GM18907 (cell line): ENCODE measurements around the gene PGS1.
"Not testable (repeated sequence)": the region's sequence is repeated elsewhere in the genome, so short reads cannot be mapped to it uniquely, and the experiment has no call there.

Experiments used
- ATAC-seq: cut with Tn5 transposase; IDR thresholded peaks from one replicate; pipeline ENCODE4 v1.9.1; 2021; ENCODE audit warnings: mild to moderate bottlenecking, moderate library complexity; ENCODE audit not compliant: unreplicated experiment

Gene PGS1

DNA sequence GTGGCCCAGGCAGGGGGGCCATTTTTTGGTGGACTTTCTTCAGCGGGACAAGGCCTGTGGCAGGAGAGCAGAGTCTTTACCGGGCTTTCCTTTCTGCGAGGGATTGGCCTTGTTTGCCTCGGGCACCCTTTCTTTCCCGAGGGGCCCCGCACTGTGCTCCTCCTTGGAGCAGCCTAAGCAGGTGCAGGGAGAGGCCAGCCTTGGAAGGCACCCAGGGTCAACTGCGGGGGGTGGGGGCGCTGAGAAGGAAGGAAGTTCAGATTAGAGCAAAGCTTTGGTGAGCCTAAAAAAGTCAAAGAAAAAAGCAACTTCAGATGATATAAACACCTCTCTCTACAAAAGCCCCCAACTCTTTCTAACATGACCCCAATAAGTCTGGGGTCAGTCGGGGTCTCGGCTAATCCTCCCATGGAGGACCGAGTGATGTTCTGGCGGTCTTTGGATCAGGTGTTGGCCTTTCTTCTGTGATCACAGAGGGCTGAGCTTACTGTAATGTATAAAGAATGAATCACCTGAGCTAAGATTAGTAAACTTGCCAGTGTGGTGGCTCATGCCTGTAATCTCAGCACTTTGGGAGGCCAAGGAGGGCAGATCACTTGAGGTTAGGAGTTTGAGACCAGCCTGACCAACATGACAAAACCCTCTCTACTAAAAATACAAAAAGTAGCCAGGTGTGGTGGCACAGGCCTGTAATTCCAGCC, 63.0 kb downstream of the PGS1 start:
- ATAC-seq = no peak

DNA sequence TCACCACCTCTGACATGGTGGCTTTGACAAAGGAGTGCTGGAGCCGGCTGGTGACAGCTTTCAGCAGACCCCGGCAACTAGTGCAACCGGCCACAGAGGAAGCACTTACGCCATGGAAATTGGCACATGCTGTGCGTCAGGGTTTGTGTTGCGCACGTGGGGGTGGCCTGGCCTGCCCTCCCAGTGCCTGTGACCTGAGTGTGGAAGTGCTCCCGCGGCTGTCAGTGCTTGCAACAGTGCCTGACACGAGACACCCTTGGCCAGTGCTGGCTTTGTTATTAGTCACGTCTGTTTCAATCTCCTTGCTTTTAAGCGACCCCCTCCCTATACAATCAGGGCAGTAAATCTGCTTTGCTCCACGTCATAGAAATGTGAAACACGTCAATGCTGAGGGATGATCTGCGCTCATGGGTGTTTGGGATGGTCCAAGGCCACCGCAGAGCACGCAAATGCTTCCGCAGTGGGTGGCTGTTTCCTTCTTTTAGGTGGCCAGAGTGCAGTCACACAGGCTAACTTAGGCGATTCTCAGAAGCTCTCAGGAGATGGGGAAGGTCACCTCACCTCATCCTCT, 64.3 kb downstream of the PGS1 start:
- ATAC-seq = no peak

DNA sequence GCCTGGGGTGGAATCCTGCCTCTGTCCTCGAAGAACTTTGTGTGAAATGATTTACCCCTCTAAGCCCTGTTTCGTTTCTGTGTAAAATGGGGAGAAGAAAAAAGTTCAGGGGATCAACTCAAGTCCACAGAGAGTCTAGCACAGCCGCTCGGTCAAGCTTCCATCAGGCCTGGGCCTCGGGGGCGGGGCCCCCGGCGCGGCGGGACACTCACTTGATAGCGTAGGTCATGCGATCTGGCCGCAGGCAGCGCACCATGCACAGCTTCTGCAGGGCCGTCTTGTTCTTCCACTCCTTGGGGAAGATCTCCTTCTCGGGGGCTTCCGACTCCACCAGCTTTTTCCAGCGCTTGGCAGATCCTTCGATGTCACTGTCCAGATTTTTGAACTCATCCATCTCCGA, 65.9 kb downstream of the PGS1 start:
- no peak for ATAC-seq

DNA sequence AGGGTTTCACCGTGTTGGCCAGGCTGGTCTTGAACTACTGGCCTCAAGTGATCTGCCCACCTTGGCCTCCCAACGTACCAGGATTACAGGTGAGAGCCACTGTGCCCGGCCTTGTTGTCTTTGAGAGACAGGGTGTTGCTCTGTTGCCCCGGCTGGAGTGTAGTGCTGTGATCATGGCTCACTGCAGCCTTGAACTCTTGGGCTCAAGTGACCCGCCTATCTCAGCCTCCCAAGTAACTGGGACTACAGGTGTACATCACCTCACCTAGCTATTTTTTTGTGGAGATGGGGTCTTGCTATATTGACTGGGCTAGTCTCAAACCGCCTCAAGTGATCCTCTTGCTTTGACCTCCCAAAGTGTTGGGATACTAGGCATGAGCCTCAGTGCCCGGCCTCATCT, 68.4 kb downstream of the PGS1 start:
- ATAC-seq = no peak

DNA sequence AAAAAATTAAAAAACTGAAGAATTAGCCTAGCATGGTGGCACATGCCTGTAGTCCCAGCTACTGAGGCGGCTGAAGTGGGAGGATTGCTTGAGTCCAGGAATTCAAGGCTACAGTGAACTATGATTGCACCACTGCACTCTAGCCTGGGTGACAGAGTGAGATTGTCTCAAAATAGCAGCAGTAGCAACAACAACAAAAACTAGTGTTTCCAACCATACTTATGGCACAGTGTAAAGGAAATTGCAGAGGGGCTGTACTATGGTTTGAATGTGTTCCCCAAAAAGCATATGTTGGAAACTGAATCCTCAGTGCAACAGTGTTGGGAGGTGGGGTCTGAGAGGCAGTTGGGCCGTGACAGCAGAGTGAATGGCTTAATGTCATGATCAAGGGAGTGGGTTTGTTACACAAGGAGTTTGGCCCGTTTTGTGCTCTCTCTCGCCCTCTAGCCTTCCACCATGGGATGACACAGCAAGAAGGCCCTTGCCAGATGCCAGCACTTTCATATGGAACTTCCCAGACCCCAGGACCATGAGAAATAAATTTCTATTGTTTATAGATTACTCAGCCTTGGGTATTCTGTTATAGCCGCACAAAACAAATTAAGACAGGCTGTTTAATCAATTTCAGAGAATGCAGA, 70.0 kb downstream of the PGS1 start:
- ATAC-seq = no peak

DNA sequence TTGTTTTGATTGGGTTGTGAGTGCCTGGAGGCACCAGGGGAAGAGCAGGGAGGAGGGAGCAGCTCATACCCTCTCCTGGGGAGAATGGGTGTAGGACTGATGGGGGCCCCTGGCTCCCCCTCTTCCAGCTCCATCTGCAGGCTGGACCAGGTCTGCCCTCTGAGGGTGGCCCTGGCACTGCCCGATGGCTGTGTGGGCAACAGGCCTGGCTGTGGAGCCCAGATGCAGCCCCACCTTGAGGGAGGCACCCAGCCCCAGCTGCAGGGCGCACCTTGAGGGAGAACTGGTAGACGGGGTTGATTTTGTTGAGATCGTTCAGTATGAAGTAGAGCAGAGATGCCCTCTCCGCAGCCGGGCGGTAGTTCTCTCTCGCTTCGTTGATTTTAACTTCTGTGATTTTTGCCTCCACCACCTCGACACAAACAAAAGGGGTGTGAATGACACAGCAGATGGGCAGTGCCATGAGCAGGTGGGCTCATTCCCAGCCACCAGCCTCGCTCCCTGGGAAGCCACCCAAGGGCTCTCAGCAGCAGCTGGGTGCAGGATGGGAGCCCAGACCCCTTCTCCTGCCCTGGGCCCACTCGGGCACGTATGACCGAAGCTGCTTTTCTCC, 71.6 kb downstream of the PGS1 start:
- ATAC-seq = no peak

DNA sequence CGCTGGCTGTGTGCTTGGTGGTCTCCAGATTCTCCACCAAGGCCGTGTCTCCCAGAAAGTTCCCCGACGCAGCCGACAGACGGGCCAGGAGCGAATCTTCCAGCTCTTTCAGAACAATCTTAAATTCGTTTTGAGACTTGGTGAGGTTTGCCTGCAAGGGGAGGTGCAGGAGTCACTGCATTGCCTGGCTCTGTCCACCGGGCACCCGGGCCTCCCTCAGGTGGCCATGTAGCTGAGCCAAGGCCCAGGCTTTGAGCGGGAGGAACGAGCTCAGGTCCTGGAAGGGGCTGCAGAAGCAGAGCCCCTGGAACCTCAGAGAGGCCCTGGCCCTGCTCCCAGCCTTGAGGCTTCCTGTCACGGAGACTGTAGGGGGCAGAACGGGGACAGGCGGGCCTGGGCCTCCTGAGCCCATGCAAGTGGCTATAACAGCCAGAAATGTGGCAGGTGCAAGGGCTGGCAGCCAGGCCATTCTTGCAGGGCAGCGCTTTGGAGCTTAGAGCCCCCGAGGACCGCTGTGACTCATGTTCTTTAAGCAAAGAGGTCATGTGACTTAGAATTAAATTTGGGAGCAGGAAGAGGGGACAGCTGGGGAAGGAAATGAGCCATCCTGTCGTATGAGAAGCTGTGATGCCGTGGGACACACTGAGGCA, 72.4 kb downstream of the PGS1 start:
- ATAC-seq = no peak

DNA sequence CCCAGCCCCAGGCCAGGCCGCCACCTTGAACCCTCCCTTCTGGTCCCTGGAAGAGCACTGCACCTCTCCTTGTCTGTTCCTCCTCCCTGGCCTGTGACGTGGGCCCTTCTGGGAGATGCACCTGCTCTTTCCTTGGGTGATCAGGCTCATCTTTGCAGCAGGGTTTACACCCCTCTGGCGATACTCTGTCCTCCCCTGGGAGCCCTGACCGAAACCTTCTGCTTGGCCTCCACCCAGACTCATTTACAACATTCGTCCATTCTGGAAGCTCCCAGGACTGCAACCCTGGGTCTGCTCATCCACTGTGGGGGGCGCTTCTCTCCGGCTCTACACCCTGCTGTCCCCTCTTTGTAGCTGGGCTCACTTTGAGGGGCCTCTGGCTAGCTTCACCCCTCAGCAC, 73.3 kb downstream of the PGS1 start:
- ATAC-seq = no peak

DNA sequence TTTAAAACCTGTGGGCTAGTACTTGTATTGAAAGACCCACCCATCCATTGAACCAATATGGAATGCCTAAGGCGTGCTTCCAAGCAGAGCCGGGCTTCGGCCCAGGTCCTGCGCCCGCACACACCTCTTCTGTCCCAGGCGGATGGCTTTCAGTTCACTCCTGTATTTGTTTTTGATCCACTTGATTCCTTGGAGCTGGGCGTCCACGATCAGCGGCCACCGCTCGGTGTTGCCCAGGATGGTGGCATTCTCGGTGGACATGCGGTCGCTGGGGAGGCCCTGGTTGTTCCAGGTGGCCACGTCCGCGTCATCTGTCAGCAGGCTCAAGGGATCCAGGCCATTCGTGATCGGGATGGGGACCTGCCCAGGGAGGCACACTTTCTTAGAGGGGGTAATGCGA, 75.9 kb downstream of the PGS1 start:
- ATAC-seq = no peak

DNA sequence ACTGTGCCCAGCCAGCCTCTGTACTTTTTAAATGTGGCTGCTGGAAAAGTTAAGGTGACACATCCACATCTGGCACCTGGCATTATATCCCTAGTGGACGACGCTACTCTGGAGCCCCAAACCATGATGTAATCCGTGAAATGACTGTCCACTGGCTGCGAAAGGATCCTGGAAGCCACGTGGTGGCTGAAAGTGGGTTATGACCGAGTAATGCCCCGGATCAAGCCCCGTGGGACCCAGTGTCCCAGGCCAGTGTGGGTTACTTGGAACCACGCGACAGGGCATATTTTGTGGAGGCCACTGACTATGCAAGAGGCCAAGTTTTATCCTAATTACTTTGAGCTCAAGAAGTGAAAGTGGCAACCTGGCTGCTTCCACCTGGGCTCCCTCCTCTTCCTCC, 79.6 kb downstream of the PGS1 start:
- ATAC-seq = no peak

DNA sequence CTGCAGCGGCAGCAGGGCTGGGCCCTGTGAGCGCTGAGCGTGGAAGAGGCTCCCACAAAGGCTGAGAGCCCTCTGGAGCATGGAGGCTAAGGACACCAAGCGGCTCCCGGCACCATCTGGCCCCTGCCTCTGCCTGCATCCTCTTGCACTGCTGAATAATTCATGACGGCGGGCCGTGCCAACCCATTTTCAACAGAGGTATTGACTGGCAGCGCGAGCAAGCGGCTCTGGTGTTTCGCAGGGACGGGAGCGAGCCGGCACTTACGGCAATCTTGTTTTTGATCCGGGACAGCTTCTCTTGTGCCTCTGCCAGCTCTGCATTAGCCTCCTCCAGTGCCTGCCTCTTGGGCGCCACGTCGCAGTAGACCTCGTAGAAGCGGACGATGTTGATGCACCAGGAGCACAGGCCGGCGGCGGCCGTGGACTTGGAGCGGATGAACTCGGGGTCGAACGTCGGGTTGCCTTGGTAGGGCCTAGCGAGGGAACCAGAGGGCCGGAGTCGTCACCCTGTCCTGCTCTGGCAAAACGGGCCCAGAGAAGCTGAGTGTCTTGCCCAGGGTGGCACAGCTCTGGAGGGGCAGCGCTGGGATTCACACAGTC, 80.4 kb downstream of the PGS1 start:
- ATAC-seq = no peak

DNA sequence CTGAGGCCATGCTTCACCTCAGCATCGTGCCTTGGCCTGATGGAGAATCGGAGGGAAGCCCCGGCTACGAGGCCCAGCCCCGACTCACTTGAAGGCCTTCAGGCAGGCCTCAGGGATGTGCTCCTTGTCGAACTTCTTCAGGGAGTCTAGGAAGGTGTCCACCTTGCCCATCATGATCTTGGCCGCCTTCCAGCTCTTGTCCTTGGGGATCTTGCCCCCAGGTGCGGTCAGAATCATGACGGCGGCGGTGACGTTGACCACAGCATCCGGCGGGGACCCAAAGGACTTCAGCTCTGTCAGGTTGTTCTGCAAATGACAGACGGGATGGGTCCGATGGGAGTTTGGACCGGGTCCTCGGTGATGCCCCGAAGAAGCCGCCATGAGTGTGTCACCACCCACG, 81.2 kb downstream of the PGS1 start:
- no peak for ATAC-seq

DNA sequence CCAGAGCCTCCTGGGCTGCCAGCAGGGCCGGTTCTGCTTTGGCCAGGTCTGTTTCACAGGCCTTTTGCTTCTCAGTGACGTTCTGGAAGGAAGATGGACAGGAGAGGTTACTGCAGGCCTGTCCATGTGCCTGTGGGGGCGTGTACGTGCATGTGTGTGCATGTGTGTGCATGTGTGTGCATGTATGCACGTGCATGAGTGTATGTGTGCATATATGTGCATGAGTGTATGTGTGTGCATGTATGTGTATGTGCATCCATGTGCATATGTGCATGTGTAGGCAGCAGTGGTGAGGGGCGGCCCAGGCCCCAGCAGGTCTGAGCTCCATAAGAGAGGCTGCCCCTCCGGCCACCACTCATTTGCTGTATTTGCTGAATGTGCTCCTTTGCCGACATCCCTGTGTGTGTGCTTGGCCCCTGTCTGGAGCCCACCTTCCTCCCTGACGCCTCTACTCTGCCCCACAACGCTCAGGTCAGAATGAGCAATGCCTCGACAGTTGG, 81.8 kb downstream of the PGS1 start:
- ATAC-seq = no peak

DNA sequence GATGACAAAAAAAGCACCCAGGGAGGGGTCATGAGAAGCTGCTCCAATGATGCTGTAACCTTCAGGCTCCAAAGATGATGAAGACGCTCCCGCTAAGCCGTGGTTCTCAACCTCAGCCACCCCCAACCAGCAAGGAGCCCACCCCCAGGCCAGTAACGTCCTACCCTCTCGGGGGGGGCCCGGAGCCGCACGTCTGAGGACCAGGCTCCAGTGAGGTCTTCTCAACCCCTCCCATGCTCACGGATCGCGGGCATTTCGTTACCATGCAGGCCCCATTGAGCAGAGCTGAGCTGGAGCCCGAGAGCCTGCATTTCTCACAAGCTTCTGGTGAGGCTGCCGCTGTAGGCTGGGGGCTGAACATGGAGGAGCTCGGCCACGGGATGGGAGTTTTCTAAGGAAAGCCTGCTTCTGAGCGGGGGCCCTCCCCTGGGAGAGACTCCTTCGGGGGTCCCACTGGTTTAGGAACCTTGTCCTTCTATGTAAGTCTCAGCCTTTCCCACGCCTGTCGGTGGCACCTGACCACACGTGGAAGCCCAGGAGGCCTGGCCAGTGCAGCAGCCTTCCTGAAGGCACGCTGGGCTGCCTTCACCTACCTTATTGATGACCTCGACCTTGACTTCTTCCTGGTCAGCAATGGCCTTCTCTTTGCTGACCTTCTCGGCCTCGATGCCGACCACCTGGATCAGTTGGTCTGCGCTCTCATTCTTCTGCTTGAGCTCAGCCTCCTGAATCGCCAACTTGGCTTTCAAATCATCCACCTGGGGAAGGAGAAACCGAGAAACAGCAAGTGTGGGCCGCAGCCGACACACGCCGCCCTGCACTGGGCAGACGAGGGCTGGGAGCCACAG, 82.7 kb downstream of the PGS1 start:
- no peak for ATAC-seq

DNA sequence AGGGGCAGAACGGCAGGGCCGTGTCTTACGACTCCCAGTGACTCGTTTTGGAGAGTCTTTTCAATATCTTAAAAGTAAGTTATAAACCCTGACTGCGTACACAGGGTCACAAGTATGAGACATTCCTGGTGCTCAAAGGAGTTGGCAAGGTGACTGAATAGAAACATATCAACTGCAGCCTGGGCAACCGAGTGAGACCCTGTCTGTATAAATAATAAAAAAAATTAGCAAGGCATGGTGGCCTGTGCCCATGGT, 83.3 kb downstream of the PGS1 start:
- ATAC-seq = no peak

DNA sequence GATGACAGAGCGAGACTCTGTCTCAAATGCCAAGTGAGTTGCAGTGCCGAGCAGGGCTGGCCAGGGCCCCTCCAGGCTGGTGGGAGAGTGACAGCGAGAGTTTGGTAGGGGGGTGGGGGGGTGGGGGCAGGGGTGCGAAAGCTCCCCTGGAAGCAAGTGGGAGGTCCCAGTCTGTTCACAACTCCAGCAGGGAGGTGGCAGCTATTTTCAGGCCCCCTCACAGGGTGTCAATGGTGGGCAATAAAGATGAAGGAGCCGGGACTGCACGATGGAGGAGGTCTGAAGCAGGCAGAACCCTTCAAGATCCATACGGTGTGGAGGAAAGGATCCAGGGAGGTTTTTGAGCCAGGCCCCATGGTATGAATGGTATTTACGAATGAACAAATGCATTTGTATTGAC, 83.7 kb downstream of the PGS1 start:
- no peak for ATAC-seq

DNA sequence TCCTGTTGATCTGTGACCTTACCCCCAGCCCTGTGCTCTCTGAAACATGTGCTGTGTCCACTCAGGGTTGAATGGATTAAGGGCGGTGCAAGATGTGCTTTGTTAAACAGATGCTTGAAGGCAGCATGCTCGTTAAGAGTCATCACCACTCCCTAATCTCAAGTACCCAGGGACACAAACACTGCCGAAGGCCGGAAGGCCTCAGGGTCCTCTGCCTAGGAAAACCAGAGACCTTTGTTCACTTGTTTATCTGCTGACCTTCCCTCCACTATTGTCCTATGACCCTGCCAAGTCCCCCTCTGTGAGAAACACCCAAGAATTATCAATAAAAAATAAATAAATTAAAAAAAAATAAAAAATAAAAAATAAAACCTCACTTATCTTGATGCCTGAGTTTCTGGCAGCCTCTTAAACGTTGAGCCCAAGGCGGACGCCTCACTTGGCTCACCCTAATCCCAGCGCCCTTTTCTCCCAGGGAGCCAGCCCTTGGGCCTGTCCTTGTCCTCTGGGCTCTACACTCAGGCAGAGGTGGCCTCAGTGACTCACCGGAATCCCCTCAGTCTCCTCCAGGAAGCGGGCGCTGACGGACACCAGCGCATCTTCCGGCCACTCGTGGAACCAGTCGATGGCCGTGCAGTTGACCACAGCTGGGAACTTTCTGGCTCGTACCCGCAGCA, 87.8 kb downstream of the PGS1 start:
- ATAC-seq = not testable (repeated sequence)

DNA sequence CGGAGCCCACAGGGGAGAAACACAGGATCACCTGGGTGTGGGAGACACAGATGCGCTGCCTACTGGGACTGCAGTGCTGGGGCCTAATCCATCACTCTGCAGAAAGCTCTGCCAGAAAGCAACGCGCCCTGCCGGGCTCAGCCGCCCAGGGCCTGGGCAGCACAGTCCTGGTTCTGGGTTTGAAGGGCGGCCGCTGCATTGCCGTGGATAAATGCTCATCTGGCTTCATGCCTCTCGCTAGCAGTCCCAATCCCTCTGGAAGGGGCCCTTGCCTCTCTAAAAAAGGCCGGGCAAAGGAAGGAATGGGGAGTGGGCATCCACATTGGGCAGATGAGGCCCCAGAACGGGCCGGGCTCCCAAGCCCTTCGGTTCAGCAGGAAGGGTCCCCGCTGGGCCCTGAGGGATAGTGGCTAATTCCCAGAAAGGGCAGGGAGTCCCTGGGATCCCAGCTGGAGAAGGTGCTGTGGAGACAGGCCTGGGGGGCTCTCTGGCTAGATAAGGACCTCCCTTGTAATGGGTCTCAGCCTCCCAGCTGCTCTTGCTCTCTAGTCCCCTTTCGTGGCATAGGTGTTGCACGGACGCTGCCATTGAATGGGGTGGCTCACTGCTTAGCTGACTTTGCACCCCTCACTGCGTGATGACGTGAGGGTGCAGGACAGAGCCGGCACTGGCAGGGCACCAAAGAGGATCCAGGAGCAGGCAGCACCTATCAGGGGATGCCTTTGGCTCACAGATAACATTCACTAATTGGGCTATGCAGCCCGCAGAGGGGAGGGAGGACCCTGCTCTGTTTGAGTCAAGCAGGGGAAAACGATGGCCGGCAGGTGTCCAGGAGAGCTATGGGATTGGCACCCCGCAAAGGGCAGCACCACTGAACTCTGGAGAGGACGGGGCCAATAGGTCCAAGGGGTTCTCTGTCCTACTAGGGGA, 88.6 kb downstream of the PGS1 start:
- ATAC-seq = no peak

DNA sequence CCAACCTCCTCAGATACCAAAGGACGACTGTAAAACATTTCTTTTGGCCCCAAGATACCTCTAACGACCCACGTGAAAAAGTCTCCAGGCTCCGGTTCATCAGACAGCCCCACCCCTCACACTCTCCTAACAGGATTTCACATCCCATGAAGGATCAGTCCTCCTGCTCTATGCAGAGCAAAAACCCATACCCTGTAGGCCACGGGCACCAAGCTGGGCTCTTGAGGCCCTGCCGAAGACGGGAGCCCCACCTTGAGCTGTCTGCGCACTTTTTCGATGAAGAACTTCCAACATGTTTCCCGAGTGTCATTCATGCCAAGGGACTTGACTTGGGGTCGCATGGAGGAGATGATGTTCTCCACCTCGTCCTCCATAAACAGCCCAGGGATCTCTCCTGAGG, 89.9 kb downstream of the PGS1 start:
- ATAC-seq = no peak
